ENCODE data around the gene IFITM1.
A peak's percentile ranks its signal among the peaks of the same experiment; 100 is the strongest.

The IFITM1 gene

GRCh38 chr11:335779-336658 lies 22.2 kb downstream of the IFITM1 start:
- H3K9me2 ChIP-seq (ENCODE audit: low read depth, low read length), result no peaks in the 10 kb centered on the region
- H3K4me1 ChIP-seq (ENCODE audit: insufficient read depth, low read length, severe bottlenecking), result peaks cover 33% of the 10 kb centered on the region
- H4K20me1 ChIP-seq (ENCODE audit: insufficient read depth, low read length), result no peaks in the 10 kb centered on the region
- TF ChIP-seq CTCF (IDR thresholded peaks at IDR 0.05; ENCODE audit: low read length), result no peak
- TF ChIP-seq EZH2 (IDR thresholded peaks at IDR 0.05; ENCODE audit: borderline replicate concordance, low read length), result no peak
- peak overlapping the region; percentile 30 for H3K27ac ChIP-seq (ENCODE audit: low read depth, low read length, poor library complexity, severe bottlenecking)
- H3K27me3 ChIP-seq (ENCODE audit: insufficient read depth, low read length), result peaks cover 3% of the 10 kb centered on the region; the same call in 1 of the 2 replicates
- H3K4me3 ChIP-seq (ENCODE audit: low read depth, low read length, poor library complexity, severe bottlenecking), result no peak overlapping the region
- no peaks in the 10 kb centered on the region for H3K79me2 ChIP-seq (ENCODE audit: insufficient read depth, low read length)
- H3K9ac ChIP-seq (ENCODE audit: low read length), result no peak overlapping the region
- H3K36me3 ChIP-seq (ENCODE audit: insufficient read depth, low read length), result peaks cover 5% of the 10 kb centered on the region; the same call in 1 of the 2 replicates
- no peaks in the 10 kb centered on the region for H3F3A ChIP-seq (ENCODE audit: insufficient read depth, low read length)
- H2AFZ ChIP-seq (ENCODE audit: low read length), result no peak overlapping the region
- peaks cover 8% of the 10 kb centered on the region; the same call in 1 of the 2 replicates for H3K9me3 ChIP-seq (ENCODE audit: low read length)
- H3K4me2 ChIP-seq (ENCODE audit: low read length), result no peak overlapping the region

GRCh38 chr11:336659-337198 lies 22.9 kb downstream of the IFITM1 start:
- no peaks in the 10 kb centered on the region for H3F3A ChIP-seq (ENCODE audit: insufficient read depth, low read length)
- H3K9me3 ChIP-seq (ENCODE audit: low read length), result peaks cover 8% of the 10 kb centered on the region; the same call in 1 of the 2 replicates
- no peak overlapping the region for H3K4me3 ChIP-seq (ENCODE audit: low read depth, low read length, poor library complexity, severe bottlenecking)
- peak overlapping the region; percentile 30 for H3K27ac ChIP-seq (ENCODE audit: low read depth, low read length, poor library complexity, severe bottlenecking)
- H4K20me1 ChIP-seq (ENCODE audit: insufficient read depth, low read length), result no peaks in the 10 kb centered on the region
- peaks cover 33% of the 10 kb centered on the region for H3K4me1 ChIP-seq (ENCODE audit: insufficient read depth, low read length, severe bottlenecking)
- no peak overlapping the region for H3K4me2 ChIP-seq (ENCODE audit: low read length)
- H3K36me3 ChIP-seq (ENCODE audit: insufficient read depth, low read length), result peaks cover 5% of the 10 kb centered on the region; the same call in 1 of the 2 replicates
- H3K9me2 ChIP-seq (ENCODE audit: low read depth, low read length), result no peaks in the 10 kb centered on the region
- no peak overlapping the region for H2AFZ ChIP-seq (ENCODE audit: low read length)
- H3K9ac ChIP-seq (ENCODE audit: low read length), result no peak overlapping the region
- peaks cover 3% of the 10 kb centered on the region; the same call in 1 of the 2 replicates for H3K27me3 ChIP-seq (ENCODE audit: insufficient read depth, low read length)
- H3K79me2 ChIP-seq (ENCODE audit: insufficient read depth, low read length), result no peaks in the 10 kb centered on the region
- no peak for TF ChIP-seq CTCF (IDR thresholded peaks at IDR 0.05; ENCODE audit: low read length)
- TF ChIP-seq EZH2 (IDR thresholded peaks at IDR 0.05; ENCODE audit: borderline replicate concordance, low read length), result no peak

GRCh38 chr11:337711-338110 lies 23.9 kb downstream of the IFITM1 start:
- Histone ChIP-seq H3K27me3 (ENCODE audit: insufficient read depth, low read length) (peaks cover 2% of the 10 kb centered on the region; the same call in 1 of the 2 replicates), H3F3A (ENCODE audit: insufficient read depth, low read length) (no peaks in the 10 kb centered on the region), H3K27ac (ENCODE audit: low read depth, low read length, poor library complexity, severe bottlenecking) (no peak overlapping the region), H3K79me2 (ENCODE audit: insufficient read depth, low read length) (no peaks in the 10 kb centered on the region), H2AFZ (ENCODE audit: low read length) (no peak overlapping the region), H4K20me1 (ENCODE audit: insufficient read depth, low read length) (no peaks in the 10 kb centered on the region), H3K4me3 (ENCODE audit: low read depth, low read length, poor library complexity, severe bottlenecking) (no peak overlapping the region), H3K36me3 (ENCODE audit: insufficient read depth, low read length) (peaks cover 5% of the 10 kb centered on the region; the same call in 1 of the 2 replicates), H3K4me2 (ENCODE audit: low read length) (no peak overlapping the region), H3K9ac (ENCODE audit: low read length) (no peak overlapping the region), H3K9me3 (ENCODE audit: low read length) (peaks cover 5% of the 10 kb centered on the region; the same call in 1 of the 2 replicates), H3K4me1 (ENCODE audit: insufficient read depth, low read length, severe bottlenecking) (peaks cover 31% of the 10 kb centered on the region), H3K9me2 (ENCODE audit: low read depth, low read length) (no peaks in the 10 kb centered on the region)
- TF ChIP-seq CTCF (IDR thresholded peaks at IDR 0.05; ENCODE audit: low read length), result no peak
- no peak for TF ChIP-seq EZH2 (IDR thresholded peaks at IDR 0.05; ENCODE audit: borderline replicate concordance, low read length)
